ENCODE results near the gene MDFI. TPM values are rescaled to one million over a fixed set of nuclear protein-coding genes. Genes with fewer than 3 reads are reported as not detected.

Gene MDFI
- total and polyA plus RNA-seq, 8 donors, result 0.46 to 7.4 (median 2.2) TPM

- FAIRE-seq, result no peak
- Histone ChIP-seq H3K4me3 (no peak overlapping the region), H3K27me3 (no peaks in the 10 kb centered on the region), H3K4me1 (no peaks in the 10 kb centered on the region), H3K27ac (no peak overlapping the region), H3K9me3 (no peaks in the 10 kb centered on the region), H3K36me3 (no peaks in the 10 kb centered on the region)
- intact Hi-C loops (cut with DNase I), result no loop called here
- WGBS, 2 donors, result 46% methylated on average over 6 of the region's 6 CpGs
- TF ChIP-seq, protein P1, sequence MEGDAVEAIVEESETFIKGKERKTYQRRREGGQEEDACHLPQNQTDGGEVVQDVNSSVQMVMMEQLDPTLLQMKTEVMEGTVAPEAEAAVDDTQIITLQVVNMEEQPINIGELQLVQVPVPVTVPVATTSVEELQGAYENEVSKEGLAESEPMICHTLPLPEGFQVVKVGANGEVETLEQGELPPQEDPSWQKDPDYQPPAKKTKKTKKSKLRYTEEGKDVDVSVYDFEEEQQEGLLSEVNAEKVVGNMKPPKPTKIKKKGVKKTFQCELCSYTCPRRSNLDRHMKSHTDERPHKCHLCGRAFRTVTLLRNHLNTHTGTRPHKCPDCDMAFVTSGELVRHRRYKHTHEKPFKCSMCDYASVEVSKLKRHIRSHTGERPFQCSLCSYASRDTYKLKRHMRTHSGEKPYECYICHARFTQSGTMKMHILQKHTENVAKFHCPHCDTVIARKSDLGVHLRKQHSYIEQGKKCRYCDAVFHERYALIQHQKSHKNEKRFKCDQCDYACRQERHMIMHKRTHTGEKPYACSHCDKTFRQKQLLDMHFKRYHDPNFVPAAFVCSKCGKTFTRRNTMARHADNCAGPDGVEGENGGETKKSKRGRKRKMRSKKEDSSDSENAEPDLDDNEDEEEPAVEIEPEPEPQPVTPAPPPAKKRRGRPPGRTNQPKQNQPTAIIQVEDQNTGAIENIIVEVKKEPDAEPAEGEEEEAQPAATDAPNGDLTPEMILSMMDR (IDR thresholded peaks at IDR 0.05), result no peak
- no peak for ATAC-seq
- DNase-seq, result no peak
Observed at GRCh38 chr6:41625442-41625841, 12.8 kb upstream of the MDFI start.

GRCh38 chr6:41626022-41626421 is 12.2 kb upstream of the MDFI start:
- Histone ChIP-seq H3K9me3 (no peaks in the 10 kb centered on the region), H3K4me1 (no peaks in the 10 kb centered on the region), H3K36me3 (no peaks in the 10 kb centered on the region), H3K27me3 (no peaks in the 10 kb centered on the region), H3K4me3 (no peak overlapping the region), H3K27ac (no peak overlapping the region)
- intact Hi-C loops (cut with DNase I), result no loop called here
- TF ChIP-seq, protein P1 (IDR thresholded peaks at IDR 0.05), result no peak
- FAIRE-seq (no peak), DNase-seq (no peak), ATAC-seq (no peak)
- whole genome bisulfite sequencing, 2 donors, result 89 to 93% methylated on average over 4 of the region's 4 CpGs

DNA sequence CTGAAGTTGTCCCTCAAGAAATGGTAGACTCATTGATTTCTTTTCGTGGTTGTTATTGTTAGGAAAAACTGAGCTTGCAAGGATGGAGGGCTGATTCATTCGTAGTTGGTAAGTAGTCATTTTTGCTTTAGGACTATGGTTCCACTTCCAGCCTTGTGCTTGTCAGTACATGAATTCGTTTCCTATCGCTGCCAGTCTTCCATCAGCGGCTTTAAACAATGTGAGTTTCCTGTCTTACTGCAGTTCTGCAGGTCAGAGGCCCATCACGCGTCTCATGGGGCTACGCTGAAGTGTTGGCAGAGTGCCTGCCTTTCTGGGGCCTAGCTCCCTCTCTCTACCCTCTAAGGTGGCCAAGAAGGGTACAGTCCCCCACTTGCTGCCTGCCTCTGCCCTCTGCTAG is 11.4 kb upstream of the MDFI start:
- TF ChIP-seq, protein P1 (IDR thresholded peaks at IDR 0.05), result no peak
- no peaks in the 10 kb centered on the region for H3K4me1 ChIP-seq
- H3K36me3 ChIP-seq, result no peaks in the 10 kb centered on the region
- WGBS, 2 donors, result 84 to 90% methylated on average over 8 of the region's 8 CpGs
- FAIRE-seq, result no peak
- no peaks in the 10 kb centered on the region for H3K9me3 ChIP-seq
- intact Hi-C loops (cut with DNase I), result no loop called here
- ATAC-seq, result no peak
- DNase-seq, result no peak
- H3K27ac ChIP-seq, result no peak overlapping the region
- H3K4me3 ChIP-seq, result no peak overlapping the region
- H3K27me3 ChIP-seq, result no peaks in the 10 kb centered on the region

- 93 to 100% methylated on average over 2 of the region's 2 CpGs for WGBS, 2 donors
- no peak overlapping the region for H3K27ac ChIP-seq
- no peaks in the 10 kb centered on the region for H3K27me3 ChIP-seq
- no peaks in the 10 kb centered on the region for H3K4me1 ChIP-seq
- no peak for FAIRE-seq
- no peak for ATAC-seq
- TF ChIP-seq, protein P1 (IDR thresholded peaks at IDR 0.05), result no peak
- intact Hi-C loops (cut with DNase I), result no loop called here
- no peak overlapping the region for H3K4me3 ChIP-seq
- no peaks in the 10 kb centered on the region for H3K9me3 ChIP-seq
- no peak for DNase-seq
- no peaks in the 10 kb centered on the region for H3K36me3 ChIP-seq
Observed at GRCh38 chr6:41629128-41629527, 9.1 kb upstream of the MDFI start.

DNA sequence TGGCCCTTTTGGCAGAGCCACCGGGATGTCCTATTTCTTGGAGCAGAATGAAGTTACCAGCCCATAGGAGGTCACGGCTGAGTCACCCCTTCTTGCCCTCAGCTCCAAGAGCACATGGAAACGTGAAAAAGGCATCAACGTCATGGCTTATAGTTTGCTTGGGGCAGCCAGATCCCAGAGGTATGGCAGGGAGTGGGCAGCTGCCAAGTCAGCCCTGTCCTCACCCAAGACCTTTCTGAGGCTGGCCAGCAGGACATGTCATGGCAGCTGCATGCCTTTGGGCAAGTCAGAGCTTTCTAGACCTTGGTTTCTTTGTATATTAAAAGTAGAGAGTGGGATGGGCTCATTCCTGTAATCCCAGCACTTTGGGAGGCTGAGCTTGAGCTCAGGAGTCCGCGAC is 8.2 kb upstream of the MDFI start:
- no peaks in the 10 kb centered on the region for H3K27me3 ChIP-seq
- FAIRE-seq (no peak), DNase-seq (no peak), ATAC-seq (no peak)
- TF ChIP-seq, protein P1 (IDR thresholded peaks at IDR 0.05), result no peak
- intact Hi-C loops (cut with DNase I), result no loop called here
- no peak overlapping the region for H3K4me3 ChIP-seq
- 81 to 89% methylated on average over 6 of the region's 6 CpGs for WGBS, 2 donors
- no peaks in the 10 kb centered on the region for H3K36me3 ChIP-seq
- no peak overlapping the region for H3K27ac ChIP-seq
- H3K4me1 ChIP-seq, result no peaks in the 10 kb centered on the region
- H3K9me3 ChIP-seq, result no peaks in the 10 kb centered on the region
